Sigmoid colon (tissue), 7 donors: ENCODE results near the gene ISCA2. TPM values are rescaled to one million over a fixed set of nuclear protein-coding genes. Genes with fewer than 3 reads are reported as not detected.

Experiments used
- DNase-seq: peaks from one replicate; pipeline ENCODE4 v3.0.0-alpha.2; 2019
- H3K27ac ChIP-seq, 4 donors: fragments of 200-600 bp; sonication (generic); one replicate each; pipeline ENCODE4 v1.5.1; 2016 to 2019; ENCODE audit warnings: mild to moderate bottlenecking in 1 of 4
- H3K27me3 ChIP-seq, 3 donors: fragments of 200-600 bp; sonication (generic); one replicate each; pipeline ENCODE4 v1.5.1; 2019; ENCODE audit warnings: mild to moderate bottlenecking in 1 of 3
- H3K36me3 ChIP-seq, 4 donors: fragments of 200-600 bp; sonication (generic); one replicate each; pipeline ENCODE4 v1.5.1; 2016 to 2019
- H3K4me1 ChIP-seq, 4 donors: fragments of 200-600 bp; sonication (generic); one replicate each; pipeline ENCODE4 v1.5.1; 2017 to 2019
- H3K4me3 ChIP-seq, 4 donors: fragments of 200-600 bp; sonication (generic); one replicate each; pipeline ENCODE4 v1.5.1; 2017 to 2019; ENCODE audit warnings: mild to moderate bottlenecking in 2 of 4, moderate library complexity in 1 of 4
- H3K9me3 ChIP-seq, 4 donors: fragments of 200-600 bp in 3 of 4; sonication (generic) in 3 of 4; one replicate each; pipeline versions ENCODE4 v1.5.1 to v1.6.1; 2013 to 2019
- CTCF ChIP-seq, 4 experiments: fragments of 450-650 bp in 3 of 4; fragments of 200-600 bp in 1 of 4; IDR thresholded peaks; one replicate each; pipeline ENCODE4 v1.5.1; 2016 to 2019; ENCODE audit warnings: antibody characterized with exemption in 4 of 4, mild to moderate bottlenecking in 3 of 4, moderate library complexity in 2 of 4
- EP300 ChIP-seq, 4 donors: sonication (generic); formaldehyde crosslinking; IDR thresholded peaks; one replicate each; pipeline ENCODE4 v1.6.1; 2017; ENCODE audit warnings: antibody characterized with exemption in 4 of 4
- POLR2A ChIP-seq, 2 donors: fragments of 450-650 bp; IDR thresholded peaks; one replicate each; pipeline ENCODE4 v1.6.1; 2016; ENCODE audit warnings: antibody characterized with exemption in 2 of 2, mild to moderate bottlenecking in 2 of 2, moderate library complexity in 2 of 2
- POLR2AphosphoS5 ChIP-seq, 4 donors: sonication (generic); formaldehyde crosslinking; IDR thresholded peaks; one replicate each; pipeline ENCODE4 v1.6.1; 2017; ENCODE audit warnings: antibody characterized with exemption in 4 of 4
- WGBS, 2 donors: extraction: QIAGEN DNeasy Blood & Tissue Kit; methylation state at CpG; one replicate each; pipeline ENCODE4 v1.1.7; 2013; 5-methylcytosine and 5-hydroxymethylcytosine counted together
- intact Hi-C: fragments of 100-400 bp; cut with DNase I; formaldehyde crosslinking; loops from one replicate; pipeline ENCODE4 v1.15.1; 2023
- polyA plus RNA-seq, 3 donors: library from polyadenylated mRNA; stranded (reverse); fragments of 200-250 nt; gene quantifications; one replicate each; pipeline ENCODE4 v1.2.3, GENCODE V29; 2013
- total RNA-seq, 4 donors: library from RNA; depleted of rRNA; stranded (reverse); fragments of >200 nt; gene quantifications; one replicate each; pipeline ENCODE4 v1.1.0, GENCODE V29; 2016
- donor health status: healthy with polysubstance abuse.
- donor health status: Bipolar disorder and iron deficiency.
- donor health status: healthy.

ISCA2 gene
- total and polyA plus RNA-seq, 7 donors, result 8.6 to 59.0 (median 15.7) TPM

DNA sequence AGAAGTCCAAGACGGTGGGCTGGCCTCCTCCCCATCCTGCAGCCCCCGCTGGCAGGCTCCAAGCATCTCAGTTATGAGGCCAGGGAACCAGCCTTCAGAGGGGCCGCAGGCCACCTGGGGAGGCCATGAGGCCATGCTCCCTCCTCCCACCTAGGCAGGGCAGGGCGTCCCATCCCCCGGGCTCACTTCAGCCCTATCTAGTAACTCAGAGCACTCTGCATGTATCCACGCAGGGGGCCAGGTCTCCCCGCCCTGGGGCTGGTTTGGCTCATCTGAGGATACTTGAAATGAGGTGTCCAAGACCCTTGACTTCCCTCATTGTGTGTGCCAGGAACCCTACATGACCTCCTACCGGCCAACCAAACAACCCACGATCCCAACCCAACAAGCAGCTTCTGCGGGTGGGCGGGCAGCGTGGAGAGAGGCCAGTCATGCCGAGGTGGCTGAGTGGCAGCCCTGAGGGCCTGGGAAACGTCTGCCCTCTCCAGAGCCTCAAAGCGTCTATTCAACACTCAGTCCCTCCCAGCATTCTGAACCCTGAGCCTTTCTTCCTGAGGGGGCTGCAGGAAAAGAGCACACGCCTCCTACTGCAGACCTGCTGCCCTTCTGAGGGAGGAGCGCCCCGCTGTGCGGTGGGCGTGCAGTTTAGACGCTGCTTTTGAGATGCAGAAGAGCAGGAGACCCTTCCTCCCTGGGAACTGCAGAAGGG, 16.8 kb downstream of the ISCA2 start:
- H3K9me3 ChIP-seq, result no peaks in the 10 kb centered on the region
- peak; percentile 59 for DNase-seq
- TF ChIP-seq POLR2A (IDR thresholded peaks at IDR 0.05), result no peak
- no peak for TF ChIP-seq POLR2AphosphoS5 (IDR thresholded peaks at IDR 0.05)
- TF ChIP-seq CTCF (IDR thresholded peaks at IDR 0.05), result no peak
- no peak for TF ChIP-seq EP300 (IDR thresholded peaks at IDR 0.05)
- no peak overlapping the region for H3K4me3 ChIP-seq
- H3K27me3 ChIP-seq, result no peaks in the 10 kb centered on the region
- no peaks in the 10 kb centered on the region for H3K36me3 ChIP-seq
- 74 to 78% methylated on average over 21 of the region's 21 CpGs for WGBS, 2 donors
- intact Hi-C loops, result no loop called here
- H3K27ac ChIP-seq, result no peak overlapping the region
- H3K4me1 ChIP-seq, result no peaks in the 10 kb centered on the region

GRCh38 chr14:74510959-74511409, 17.4 kb downstream of the ISCA2 start:
- intact Hi-C loops, result no loop called here
- no peaks in the 10 kb centered on the region for H3K4me1 ChIP-seq
- H3K36me3 ChIP-seq, result no peaks in the 10 kb centered on the region
- WGBS, 2 donors, result 82 to 87% methylated on average over 10 of the region's 10 CpGs
- no peaks in the 10 kb centered on the region for H3K9me3 ChIP-seq
- peak; percentile 54 for DNase-seq
- no peak for TF ChIP-seq POLR2AphosphoS5 (IDR thresholded peaks at IDR 0.05)
- no peak for TF ChIP-seq POLR2A (IDR thresholded peaks at IDR 0.05)
- no peak for TF ChIP-seq EP300 (IDR thresholded peaks at IDR 0.05)
- no peak for TF ChIP-seq CTCF (IDR thresholded peaks at IDR 0.05)
- H3K27ac ChIP-seq, result peak overlapping the region in 1 of 4 donors; percentile 14
- no peak overlapping the region for H3K4me3 ChIP-seq
- no peaks in the 10 kb centered on the region for H3K27me3 ChIP-seq

GRCh38 chr14:74511966-74512830, 18.6 kb downstream of the ISCA2 start:
- H3K9me3 ChIP-seq, result no peaks in the 10 kb centered on the region
- WGBS, 2 donors, result 82% methylated on average over 10 of the region's 10 CpGs
- H3K27ac ChIP-seq, result no peak overlapping the region
- TF ChIP-seq POLR2AphosphoS5 (IDR thresholded peaks at IDR 0.05) (no peak), POLR2A (IDR thresholded peaks at IDR 0.05) (no peak), CTCF (IDR thresholded peaks at IDR 0.05) (no peak), EP300 (IDR thresholded peaks at IDR 0.05) (no peak)
- no peak overlapping the region for H3K4me3 ChIP-seq
- no peaks in the 10 kb centered on the region for H3K4me1 ChIP-seq
- DNase-seq, result peak; percentile 36
- no peaks in the 10 kb centered on the region for H3K27me3 ChIP-seq
- no peaks in the 10 kb centered on the region for H3K36me3 ChIP-seq
- intact Hi-C loops, result no loop called here

DNA sequence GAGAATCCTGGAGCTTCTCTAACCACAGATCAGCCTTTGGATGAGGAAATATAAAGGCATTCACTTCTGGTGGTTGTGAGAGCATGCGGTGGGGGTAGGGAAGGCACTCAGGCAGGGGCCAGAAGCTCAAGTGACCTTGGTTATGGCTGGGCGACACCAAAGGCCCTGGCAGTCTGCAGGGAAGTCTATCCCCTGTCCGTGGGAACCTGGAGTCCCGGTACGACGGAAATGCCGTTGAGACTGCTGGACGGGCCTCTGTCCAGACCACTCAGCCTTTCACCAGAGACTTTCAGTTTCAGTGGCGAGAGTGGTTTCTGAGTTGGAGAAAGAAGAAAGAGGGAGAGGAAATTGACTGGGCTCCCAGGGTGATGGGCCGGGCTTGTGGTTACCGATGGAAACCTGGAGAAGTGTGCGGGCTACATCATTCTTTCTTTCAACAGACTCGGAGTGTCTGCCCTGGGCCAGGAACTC, 20.9 kb downstream of the ISCA2 start:
- TF ChIP-seq POLR2AphosphoS5 (IDR thresholded peaks at IDR 0.05), result no peak
- no peak for TF ChIP-seq CTCF (IDR thresholded peaks at IDR 0.05)
- no peak for TF ChIP-seq EP300 (IDR thresholded peaks at IDR 0.05)
- TF ChIP-seq POLR2A (IDR thresholded peaks at IDR 0.05), result no peak
- intact Hi-C loops, result no loop called here
- peak overlapping the region in 1 of 4 donors; percentile 5 for H3K4me3 ChIP-seq
- WGBS, 2 donors, result 33 to 57% methylated on average over 13 of the region's 13 CpGs
- no peaks in the 10 kb centered on the region for H3K4me1 ChIP-seq
- H3K36me3 ChIP-seq, result no peaks in the 10 kb centered on the region
- H3K27me3 ChIP-seq, result no peaks in the 10 kb centered on the region
- DNase-seq, result peak; percentile 70
- H3K27ac ChIP-seq, result peak overlapping the region in 2 of 4 donors; percentile 25 to 31
- H3K9me3 ChIP-seq, result no peaks in the 10 kb centered on the region
